GM21381 (cell line): ENCODE results near the gene DPP3.

ENCODE experiments used
- ATAC-seq: cut with Tn5 transposase; IDR thresholded peaks from one replicate; pipeline ENCODE4 v1.9.1; 2021; ENCODE audit warnings: mild to moderate bottlenecking, moderate library complexity; ENCODE audit not compliant: unreplicated experiment

DPP3 gene

DNA sequence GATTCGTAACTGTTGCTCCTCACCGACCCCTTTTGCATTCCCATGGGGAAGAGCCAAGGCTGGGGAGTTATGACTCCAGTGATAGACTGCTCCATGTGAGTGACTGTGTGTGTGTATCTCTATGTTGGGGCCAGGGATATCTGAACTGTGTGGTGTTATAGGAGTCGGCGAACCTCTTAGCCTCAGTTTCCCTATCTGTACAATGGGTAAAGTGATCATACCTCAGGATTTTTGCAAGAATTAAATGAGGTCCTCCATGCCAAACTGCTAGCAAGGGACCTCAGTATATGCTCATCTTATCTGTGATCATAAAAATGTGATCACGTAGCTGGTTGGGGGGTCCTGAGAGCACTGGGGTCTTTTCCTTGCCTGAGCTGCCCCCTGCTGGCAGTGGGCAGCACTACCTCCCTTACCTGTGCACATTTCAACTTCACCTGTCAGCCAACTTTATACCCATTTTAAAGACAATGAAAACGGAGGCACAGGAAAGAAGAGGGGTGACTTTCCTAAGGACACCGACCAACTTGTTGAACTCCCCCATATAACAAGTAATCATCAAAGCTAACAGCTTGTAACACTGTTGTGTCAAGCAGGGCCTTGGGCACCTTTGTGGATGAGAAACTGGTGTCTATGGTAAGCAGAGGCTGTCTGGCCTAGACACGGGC lies 1.4 kb upstream of the DPP3 start:
- no peak for ATAC-seq

DNA sequence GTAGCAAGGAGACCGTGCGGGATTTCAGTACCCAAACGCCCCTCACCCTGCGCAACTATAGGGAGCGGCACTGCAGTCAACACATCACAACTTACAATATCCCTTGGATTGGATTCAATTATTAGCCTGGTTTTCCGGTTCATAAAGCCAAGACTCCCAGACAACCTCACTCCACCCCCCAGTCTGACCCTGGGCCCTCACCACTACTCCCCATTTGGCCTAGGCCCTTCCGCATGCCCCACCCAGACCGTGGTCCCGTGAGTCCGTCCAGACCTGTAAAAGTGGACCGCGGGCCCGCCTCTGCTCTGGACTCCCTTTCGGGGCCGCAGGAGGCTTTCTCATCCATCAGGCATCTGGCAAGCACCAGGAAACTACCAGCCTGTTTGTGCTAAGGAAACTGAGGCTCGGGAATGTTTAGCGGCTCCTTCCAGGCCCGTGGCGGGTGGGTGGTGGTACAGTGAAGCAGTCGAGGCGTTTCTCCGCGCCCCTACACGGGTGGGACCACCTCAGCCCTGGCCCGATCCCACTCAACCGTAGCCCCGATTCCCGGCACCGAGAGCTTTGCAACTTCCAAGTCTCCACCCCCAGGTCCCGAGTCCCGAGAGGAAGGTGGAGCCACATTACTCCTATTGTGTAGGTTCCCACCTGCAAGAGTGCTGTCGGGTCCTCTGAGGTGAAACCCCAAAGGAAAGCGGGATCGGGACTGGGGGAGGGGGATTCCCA lies 679 bp upstream of the DPP3 start:
- ATAC-seq: no peak

- no peak for ATAC-seq
Measured at GRCh38 chr11:66484806-66485380, 4.7 kb downstream of the DPP3 start.

GRCh38 chr11:66488957-66489356 lies 8.7 kb downstream of the DPP3 start:
- no peak for ATAC-seq

DNA sequence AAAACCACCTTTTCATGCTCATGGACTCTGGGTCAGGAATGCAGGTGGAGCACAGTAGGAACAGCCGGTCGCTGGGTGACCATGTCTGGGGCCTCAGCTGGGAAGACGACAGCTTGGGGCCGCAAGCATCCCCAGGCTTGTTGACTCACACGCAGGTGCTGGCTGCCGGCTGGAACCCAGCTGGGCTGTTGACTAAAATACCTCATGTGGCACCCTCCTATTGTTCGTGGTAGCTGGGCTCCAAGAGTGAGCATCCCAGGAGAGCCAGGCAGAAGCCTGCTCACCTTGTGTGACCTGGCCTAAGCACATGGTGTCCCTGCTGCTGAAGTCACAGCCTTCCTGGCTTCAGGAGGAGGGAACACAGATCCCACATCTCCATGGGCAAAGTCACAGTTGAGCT lies 9.4 kb downstream of the DPP3 start:
- no peak for ATAC-seq

GRCh38 chr11:66491315-66491935 lies 11.2 kb downstream of the DPP3 start:
- no peak for ATAC-seq

DNA sequence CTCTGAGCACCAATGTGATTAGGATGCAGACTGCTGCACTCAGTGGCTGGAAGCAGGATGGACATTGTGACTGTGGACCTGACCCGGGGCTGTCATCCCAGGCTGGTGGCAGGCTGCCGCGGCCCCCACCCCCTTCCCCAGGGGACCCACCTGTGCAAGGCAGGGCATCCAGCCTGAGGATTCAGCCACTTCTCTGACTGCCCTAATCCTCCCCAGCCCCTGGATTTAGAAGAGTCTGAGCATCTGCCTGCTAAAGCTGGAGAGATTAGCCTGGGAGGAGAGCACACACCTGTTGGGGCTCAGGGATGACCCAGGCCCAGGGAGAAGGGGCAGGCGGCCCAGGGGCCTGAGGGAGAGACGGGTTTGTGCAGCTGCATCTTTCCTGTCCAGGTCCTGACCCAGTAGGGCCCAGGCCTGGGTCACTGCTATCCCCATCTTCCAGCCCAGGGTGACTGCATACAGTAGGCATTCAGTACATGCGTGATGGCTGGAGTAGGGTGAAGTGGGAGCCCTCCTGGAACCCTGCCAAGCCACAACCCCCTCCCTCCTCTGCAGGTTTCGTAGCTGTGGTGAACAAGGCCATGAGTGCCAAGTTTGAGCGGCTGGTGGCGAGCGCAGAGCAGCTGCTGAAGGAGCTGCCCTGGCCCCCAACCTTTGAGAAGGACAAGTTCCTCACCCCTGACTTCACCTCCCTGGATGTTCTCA lies 12.1 kb downstream of the DPP3 start:
- no peak for ATAC-seq

GRCh38 chr11:66493130-66493529 lies 12.9 kb downstream of the DPP3 start:
- no peak for ATAC-seq

- no peak for ATAC-seq
Measured at GRCh38 chr11:66494458-66494857, 14.2 kb downstream of the DPP3 start.

DNA sequence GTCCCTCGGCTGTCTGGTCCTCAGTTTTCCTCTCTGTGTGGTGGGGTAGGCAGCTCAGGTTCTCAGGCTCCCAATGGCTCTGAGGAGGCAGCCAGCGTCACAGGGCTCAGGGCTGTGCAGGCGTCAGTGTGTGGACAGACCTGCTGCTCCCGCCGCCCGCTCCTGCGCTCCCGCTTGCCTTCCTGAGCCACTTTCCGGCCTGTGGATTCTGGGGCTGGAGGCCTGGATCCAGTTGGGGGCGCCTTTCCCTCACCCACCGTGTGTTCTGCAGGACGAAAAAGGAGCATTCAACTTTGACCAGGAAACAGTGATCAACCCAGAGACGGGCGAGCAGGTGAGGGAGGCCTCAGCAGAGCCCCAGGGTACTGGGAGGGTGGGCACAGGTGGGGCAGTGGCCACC lies 14.7 kb downstream of the DPP3 start:
- no peak for ATAC-seq

DNA sequence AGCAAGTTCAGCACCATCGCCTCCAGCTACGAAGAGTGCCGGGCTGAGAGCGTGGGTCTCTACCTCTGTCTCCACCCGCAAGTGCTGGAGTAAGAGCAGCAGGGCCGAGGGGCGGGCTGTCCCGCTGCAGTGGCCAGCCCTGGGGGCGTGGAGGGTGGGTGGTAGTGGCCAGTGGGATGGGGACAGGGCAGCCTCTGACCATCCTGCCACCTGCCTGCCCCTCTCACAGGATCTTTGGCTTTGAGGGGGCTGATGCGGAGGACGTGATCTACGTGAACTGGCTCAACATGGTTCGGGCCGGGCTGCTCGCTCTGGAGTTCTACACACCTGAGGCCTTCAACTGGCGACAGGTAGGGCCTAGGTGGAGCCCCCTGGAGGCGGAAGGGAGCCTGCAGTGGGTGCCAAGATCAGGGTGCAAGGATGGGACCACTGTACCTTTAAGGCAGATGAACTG lies 15.2 kb downstream of the DPP3 start:
- no peak for ATAC-seq

DNA sequence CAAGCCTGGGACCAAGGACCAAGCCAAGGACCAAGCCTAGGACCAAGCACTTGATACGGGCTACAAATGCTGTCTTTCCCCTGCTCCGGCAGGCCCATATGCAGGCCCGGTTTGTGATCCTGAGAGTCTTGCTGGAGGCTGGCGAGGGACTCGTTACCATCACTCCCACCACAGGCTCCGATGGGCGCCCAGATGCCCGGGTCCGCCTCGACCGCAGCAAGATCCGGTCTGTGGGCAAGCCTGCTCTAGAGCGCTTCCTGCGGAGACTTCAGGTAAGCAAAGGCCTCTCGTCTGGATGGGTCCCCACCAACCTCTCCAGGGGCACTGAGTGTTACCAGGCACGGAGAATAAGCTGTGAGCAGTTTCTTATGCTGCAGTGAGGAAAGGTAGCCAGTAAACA lies 17.0 kb downstream of the DPP3 start:
- no peak for ATAC-seq

GRCh38 chr11:66498506-66498905 lies 18.3 kb downstream of the DPP3 start:
- ATAC-seq: no peak

DNA sequence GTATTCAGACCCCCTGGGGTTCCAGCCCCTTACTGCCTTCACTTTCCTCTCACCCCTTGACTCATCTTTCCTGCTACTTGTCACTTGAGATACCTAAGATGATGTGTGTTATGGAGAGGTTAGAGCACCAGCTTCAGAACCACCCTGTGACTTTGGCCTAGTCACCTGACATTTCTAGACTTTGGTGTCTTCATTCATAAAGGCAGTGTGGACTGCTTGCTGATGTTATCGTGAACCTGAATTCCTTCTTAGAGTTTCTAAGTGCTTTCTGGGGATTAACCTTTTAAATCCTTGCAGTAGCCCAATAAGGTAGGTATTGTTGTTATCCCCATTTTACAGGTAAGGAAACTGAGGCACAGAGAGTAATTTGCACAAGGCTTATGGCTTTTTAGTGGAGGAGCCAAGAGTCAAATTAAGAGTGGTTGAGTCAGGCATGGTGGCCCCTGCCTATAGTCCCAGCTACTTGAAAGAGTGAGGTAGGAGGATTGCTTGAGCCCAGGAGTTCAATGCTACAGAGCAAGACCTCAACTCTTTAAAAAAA lies 25.1 kb downstream of the DPP3 start:
- no peak for ATAC-seq

GRCh38 chr11:66509131-66509561 lies 28.9 kb downstream of the DPP3 start:
- no peak for ATAC-seq

DNA sequence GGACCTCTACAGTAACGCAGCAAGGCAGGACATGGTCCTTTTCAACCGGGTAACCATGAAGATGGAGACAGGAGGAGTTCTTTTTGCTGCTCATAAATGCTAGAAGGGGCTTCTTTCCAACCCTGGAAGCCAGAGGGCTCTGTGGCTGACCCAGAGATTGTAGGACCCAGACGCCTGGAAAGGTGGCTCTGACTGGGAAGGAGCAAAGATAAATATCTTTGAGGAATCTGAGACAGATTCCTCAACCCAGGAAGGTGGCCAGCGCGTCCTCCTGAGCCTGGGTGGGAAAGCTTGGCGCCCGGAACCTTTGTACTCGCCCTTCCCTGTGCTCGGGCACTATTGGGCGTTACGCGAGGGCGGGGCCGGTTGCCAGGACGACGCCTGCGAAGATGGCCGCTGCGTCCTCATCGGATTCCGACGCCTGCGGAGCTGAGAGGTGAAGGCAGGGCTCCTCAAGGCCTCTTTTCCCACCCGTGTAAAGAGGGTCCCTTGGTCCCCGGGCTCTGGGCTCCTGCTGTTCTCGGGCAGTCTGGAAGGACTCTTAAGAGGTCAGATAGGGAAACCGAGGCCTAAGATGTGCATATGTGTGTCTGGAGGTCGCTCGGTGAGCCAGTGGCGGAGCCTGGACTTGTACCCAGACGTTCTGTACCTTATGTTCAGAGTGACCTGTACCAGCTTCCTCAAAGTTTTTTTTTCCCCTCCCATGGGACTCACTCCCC lies 30.2 kb downstream of the DPP3 start, which contains the start of gene BBS1:
TSS of gene BBS1 (plus strand) at position 365 of the 719 bp plus-strand sequence. CDS start at position 390, 25 bp downstream.
- ATAC-seq: peak; percentile 95

- no peak for ATAC-seq
Measured at GRCh38 chr11:66510990-66511339, 30.7 kb downstream of the DPP3 start.

- ATAC-seq: no peak
Measured at GRCh38 chr11:66523611-66524010, 43.4 kb downstream of the DPP3 start.

GRCh38 chr11:66524304-66525040 lies 44.2 kb downstream of the DPP3 start:
- ATAC-seq: no peak
